ENCODE results near the gene NOL12.
A peak's percentile ranks its signal among the peaks of the same experiment; 100 is the strongest.

The NOL12 gene

DNA sequence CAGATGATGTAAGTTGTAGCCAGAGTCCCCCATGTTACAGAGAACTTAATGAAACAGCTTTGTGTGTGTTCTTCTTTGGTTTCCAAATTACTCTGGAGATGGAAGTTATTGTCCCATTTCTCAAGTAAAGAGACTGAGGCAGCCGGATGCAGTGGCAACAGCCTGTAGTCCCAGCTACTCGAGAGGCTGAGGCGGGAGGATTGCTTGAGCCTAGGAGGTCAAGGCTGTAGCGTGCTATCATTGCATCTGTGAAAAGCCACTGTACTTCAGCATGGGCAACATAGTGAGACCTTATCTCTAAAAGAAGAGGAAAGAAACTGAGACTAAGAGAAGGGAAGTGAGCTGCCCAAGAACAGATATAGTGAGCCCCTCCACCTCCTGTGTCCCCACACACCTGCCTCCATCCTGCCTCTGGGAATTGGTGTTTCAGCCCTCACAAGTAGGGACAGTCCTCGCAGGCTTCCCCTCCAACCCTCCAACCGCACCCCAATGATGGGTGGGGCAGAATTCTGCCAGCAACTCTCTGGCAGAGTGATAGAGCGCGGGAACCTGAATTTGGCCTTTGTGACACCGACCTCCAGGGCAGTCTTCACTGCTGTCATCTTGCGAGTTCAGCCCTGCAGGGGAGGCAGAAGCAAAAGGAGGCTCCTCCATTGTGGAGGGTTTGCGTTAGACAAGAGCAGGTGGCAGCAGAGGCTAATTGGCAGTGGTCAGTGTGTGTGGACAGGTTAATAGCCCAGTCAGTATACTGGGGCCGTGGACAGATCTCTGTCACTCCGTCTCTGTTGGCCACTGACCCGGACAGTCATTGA lies 26.0 kb upstream of the NOL12 start:
- no peak for DNase-seq

- no peak for DNase-seq
These were observed 25.5 kb upstream of the NOL12 start for GRCh38 chr22:37660709-37661045.

DNA sequence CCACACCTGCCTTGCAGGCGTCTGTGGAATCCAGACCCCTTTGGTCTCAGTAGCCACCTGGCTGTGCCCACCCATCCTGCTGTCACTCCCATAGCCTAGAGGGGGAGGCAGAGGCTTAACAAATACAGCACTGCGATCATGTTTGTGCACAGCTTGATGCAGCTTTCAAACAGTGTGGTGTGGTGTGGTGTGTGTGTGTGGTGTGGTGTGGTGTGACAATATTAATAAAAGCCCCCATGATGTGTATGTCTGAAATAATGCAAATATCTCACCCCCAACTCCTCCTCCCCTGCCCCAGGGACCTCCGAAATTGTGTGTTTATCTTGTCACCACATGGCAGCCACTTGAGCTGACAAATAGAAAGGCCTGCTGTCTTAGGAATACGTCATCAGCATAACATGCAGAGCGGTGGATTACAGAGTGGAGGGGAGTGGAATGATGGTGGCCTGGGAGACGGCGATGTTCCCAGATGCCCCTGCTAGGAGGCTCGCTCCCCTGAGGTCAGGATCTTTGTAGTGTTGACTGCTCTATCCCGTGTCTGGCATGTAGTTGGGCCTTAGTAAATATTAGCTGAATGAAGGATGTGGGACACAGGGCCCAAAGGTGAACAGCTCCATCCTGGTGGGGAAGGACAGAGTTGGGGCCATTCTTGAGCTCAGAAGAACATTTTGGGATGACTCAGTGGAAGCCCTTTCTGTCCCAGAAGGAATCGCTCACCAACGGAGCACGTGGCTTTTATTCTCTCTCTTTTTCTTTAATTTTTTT lies 24.8 kb upstream of the NOL12 start:
- peak; percentile 39 for DNase-seq

GRCh38 chr22:37662039-37662438 lies 24.1 kb upstream of the NOL12 start:
- DNase-seq, result no peak

- no peak for DNase-seq
These were observed 22.5 kb upstream of the NOL12 start for GRCh38 chr22:37663521-37664140.

GRCh38 chr22:37664249-37665101 lies 21.7 kb upstream of the NOL12 start:
- DNase-seq, result no peak

DNA sequence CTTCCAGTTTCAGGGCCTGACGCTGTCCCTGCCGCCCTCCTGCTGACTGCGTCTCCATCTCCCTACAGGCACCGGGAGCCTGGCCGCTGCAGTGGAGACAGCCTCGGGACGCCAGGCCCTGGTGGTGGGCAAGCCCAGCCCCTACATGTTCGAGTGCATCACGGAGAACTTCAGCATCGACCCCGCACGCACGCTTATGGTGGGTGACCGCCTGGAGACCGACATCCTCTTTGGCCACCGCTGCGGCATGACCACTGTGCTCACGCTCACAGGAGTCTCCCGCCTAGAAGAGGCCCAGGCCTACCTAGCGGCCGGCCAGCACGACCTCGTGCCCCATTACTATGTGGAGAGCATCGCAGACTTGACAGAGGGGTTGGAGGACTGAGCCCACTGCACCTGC lies 20.7 kb upstream of the NOL12 start:
- DNase-seq, result no peak

- no peak for DNase-seq
These were observed 16.6 kb upstream of the NOL12 start for GRCh38 chr22:37669586-37669985.

DNA sequence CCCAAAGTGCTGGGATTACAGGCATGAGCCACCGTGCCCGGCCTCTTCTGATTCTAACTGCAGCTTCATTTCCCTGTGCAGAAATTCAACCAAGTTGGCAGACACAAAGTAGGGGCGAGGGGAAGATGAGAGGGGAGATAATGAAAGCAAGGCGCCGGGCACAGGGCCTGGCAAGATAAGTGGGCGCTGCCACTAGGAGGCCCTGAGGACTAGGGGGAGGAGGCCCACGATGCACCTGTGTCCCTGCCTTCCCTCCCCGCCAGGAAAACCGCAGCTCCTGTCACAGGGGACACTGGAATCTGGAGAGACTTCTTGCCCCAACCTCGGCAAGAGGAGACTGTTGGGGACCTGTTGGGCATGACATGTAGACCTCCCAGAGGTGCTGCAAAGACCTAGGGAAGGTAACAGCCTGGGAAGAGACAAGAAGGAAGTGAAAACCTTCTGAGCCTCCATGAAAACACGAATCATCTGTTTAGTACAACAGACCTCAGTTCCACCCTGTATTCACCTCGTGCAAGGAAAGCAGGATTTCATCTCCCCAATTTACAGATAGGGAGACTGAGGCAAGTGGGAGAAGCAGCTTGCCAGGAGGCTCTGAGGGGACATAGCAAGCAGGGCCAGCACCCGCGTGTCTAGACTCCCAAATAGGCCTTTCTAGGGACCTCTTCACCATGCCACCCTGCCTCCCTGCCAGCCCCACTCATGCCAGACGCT lies 13.8 kb upstream of the NOL12 start:
- no peak for DNase-seq

- DNase-seq, result no peak
These were observed 13.2 kb upstream of the NOL12 start for GRCh38 chr22:37672920-37673455.

DNA sequence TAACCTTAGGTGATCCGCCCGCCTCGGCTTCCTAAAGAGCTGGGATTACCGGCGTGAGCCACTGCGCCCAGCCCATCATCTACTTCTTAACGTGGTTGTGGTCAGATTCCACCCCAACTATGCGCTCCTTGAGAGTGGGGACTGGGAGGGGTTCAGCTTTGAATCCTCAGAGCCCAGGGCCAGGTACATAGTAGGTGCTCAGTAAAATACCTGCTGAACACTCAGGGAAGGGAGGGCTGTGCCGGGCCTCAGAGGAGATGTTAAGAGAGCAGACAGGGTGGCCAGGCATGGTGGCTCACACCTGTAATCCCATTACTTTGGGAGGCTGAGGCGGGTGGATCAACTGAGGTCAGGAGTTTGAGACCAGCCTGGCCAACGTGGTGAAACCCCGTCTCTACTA lies 11.9 kb upstream of the NOL12 start:
- DNase-seq, result no peak

DNA sequence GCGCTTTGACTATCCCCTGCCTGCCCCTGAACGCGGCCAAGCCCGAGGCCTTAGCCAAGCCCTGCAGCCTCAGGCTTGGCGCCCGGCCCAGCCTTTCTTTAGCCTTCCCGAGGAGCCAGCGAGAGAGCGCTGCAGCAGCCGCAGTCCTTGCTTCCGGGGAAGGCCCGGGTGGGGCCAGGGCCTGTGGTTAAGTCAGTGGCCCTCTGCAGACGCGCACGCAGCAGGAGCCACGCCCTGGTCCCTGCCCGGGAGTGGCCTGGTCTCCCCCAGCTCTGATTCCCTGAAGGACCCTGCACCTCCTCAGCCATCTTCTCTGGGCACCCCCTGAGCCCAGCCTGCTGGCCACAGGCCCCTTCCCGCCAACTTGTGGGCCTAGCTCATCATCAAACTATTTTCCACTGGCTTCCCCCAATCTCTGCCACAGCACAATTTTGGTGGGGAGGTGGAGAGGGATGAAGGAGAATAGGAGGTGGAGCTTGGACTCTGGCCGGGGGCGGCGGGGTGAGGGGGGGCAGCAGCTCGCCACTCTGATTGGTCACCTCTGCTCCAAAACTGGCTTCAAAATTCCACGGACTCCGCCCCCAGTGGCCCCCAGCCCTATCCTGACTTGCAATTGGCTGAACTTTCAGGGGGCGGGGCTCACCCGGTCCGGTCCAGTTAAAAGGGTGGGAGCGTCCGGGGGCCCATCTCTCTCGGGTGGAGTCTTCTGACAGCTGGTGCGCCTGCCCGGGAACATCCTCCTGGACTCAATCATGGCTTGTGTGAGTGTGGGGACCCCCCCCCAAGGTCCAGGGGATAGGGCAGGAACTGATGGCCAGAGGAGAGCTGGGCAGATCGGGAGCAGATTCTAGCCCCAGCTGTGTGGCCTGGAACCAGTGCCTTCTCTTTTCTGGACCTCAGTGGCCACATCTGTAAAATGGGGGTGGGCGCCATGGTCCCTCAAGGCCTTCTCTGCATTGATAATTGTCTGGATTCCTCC lies 10.9 kb upstream of the NOL12 start, which contains the start of gene LGALS1:
LGALS1 (plus strand) TSS at position 686 of the 979 bp plus-strand sequence; CDS start at position 753, 67 bp downstream.
- peak; percentile 79 for DNase-seq

- peak; percentile 41 for DNase-seq
These were observed 10.0 kb upstream of the NOL12 start for GRCh38 chr22:37675930-37676735.

- DNase-seq, result peak; percentile 95
These were observed 9.2 kb upstream of the NOL12 start for GRCh38 chr22:37676736-37677492.

DNA sequence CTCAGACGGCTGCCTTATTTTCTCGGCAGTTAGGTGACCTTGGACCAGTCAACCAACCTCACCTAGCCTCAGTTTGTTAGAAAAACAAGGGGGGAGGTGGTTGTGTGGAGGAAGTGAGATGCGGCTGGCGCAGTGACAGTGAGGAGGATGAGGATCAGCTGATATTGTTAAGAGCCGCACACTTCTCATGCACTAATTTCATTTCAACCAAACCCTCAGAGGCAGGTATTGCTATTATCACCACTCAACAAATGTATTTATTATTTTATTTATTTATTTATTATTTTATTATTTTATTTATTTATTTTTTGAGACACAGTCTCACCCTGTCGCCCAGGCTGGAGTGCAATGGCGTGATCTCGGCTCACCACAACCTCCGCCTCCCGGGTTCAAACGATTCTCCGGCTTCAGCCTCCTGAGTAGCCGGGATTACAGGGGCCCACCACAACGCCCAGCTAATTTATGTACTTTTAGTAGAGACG lies 8.6 kb upstream of the NOL12 start:
- DNase-seq, result no peak

DNA sequence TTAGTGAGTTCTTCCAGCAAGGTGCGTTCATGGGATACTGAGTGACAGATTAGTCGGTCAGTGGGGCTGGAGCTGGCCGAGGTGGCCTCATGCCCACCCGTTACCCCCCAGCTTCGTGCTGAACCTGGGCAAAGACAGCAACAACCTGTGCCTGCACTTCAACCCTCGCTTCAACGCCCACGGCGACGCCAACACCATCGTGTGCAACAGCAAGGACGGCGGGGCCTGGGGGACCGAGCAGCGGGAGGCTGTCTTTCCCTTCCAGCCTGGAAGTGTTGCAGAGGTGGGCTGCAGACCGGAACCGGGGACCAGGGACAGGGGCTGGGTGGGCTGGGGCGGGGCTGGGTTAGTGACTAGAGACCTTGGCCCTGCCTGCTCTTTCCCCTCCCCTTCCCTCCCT lies 7.8 kb upstream of the NOL12 start:
- DNase-seq, result no peak

- no peak for DNase-seq
These were observed 6.5 kb upstream of the NOL12 start for GRCh38 chr22:37679670-37680069.

GRCh38 chr22:37680191-37680851 lies 5.8 kb upstream of the NOL12 start:
- no peak for DNase-seq
